Measurements from ENCODE around the gene FUCA2.
"Not testable (repeated sequence)": the region's sequence is repeated elsewhere in the genome, so short reads cannot be mapped to it uniquely, and the experiment has no call there.

The FUCA2 gene

DNA sequence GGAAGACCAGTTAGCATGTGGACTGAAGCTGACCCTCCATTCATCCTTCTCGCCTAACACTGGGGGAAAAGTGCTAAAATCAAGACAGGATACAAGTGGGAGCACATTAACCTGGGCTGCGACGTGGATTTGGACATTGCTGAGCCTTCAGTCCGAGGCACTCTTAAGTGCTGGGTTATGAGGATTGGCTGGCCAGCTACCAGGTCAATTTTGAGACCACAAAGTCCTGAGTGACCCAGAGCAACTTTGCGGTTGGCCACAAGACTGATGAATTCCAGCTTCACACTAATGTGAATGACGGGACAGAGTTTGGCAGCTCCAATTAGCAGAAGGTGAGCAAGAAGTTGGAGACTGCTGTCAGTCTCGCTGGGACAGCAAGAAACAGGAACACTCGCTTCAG, 20.7 kb downstream of the FUCA2 start:
- DNase-seq, result no peak

DNA sequence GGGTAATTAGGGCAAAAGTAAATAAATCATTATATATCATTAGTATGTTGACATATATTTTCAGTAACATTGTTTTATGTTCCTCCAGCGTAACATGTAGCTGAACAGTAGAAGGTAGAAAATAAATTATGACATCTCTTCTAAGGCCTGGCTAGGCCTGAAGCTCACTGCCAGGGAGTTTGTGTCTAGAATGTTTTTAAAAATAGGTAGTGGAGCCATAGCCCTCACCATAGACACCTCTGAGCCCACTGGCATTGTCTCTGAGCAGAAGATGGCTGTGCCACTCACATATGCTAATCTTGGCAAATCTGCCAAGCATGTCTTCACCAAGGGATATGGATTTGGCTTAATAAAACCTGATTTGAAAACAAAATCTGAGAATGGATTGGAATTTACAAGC, 21.3 kb downstream of the FUCA2 start:
- no peak for DNase-seq

DNA sequence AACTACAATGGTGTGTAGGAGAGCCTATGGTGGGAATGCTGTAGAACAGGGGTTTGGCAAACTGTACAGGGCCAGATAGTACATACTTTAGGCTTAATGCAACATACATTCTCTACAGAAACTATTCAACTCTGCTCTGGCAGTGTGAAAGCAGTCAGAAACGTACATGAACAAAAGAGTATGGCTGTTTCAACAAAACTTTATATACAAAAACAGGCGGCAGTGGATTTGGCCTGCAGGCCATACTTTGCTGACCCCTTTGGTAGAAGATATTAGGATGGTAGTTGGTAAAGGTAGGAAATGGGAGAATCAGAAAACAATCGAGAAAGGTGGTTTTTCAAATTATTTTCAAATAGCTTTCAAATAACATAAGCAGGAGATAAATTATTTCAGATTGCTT, 24.8 kb downstream of the FUCA2 start:
- DNase-seq, result no peak

DNA sequence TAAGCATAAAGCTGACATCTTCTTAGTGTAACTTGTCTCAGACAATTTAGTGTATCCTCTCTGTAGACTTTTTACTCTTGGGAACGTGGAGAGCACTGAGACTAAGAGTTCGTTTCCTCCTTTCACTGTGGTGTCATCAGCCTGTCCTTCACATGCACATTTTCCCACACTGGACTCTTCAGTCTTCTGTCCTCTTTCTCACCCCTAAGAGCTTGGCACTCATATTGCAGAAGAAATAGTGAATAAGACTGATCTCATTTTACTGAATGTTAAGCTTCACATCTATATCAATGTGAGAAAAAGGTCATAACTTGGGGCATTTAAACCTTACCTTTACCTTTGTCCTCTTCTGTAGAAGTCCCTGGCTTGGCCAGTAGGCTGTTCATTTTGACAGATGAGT, 25.6 kb downstream of the FUCA2 start:
- no peak for DNase-seq

DNA sequence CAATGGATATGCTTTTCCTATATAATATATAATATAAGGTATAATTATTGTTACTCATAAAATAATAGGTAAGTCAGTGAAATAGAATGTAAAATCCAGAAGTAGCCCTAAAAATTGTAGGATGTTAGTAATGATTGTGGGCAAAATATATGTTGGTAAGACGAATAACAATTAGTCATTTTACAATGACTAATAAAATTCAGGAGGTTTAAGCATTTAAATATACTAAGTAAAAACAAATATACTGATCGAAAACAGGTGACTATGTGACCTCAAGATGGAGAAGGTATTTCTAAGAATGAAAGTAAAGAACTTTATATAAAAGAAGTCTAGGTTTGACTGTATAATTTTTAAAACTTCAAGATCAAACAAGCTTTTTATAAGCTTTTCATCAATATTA, 28.9 kb downstream of the FUCA2 start:
- no peak for DNase-seq

DNA sequence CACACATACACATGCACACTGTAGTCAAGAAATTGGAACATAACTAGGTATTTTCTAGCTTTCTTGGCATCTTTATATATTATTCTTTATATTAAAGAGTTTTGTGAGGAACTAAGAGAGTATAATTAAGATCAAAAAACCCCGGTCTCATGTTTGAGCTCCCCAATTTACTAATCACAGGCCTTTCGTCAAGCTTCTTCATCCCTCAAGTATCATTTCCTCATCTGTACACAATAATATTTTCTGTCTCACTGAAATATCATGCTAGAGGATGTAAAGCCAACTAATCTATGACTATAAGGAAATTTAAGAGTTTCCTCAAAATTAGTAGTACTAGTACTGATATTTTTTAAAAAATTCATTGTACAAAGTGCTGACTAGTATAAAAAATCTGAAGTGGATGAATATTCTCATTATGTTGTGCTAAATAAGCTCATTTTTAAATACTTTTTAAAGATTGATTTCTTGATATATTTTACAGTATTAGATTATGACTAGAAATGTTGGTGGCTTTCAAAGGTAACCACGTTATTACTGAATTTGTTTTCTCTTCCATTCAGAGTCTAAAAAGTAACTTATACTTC, 32.9 kb downstream of the FUCA2 start:
- DNase-seq, result no peak

DNA sequence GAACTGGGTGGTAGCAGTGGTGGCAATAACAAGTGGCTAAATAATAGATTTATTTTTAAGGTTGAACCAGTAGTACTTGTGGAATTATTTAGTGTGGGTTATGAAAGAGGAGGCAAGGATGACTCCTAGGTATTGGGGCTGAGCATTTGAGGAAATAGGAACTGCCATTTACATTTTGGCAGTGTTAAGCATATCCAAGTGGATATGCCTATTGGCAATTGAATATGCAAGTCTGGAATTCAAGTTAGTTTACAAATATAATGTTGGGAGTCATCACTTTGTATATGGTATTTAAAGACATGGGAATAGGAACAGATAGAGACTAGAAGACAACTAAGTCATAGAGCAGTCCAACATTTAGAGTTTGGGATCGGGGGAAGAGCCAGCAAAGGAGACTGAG, 35.0 kb downstream of the FUCA2 start:
- DNase-seq, result no peak

DNA sequence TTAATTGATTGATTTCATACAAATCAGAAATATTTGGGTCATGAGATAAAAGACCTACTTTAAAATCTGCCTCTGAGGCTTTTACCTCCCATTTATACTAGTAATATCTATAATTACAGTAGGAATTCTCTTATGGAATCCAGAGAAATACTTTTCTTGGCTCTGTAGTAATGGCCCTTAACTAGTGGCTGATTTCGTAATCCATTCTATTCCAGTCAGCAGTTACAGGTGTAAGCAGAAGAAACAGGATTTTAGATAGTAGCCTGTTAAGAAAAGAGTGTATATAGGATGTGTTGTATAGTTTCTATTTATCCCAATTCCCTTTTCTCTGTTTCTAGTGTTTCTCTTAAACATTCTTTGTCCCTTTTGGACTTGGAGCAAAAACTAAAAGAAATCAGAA, 39.7 kb downstream of the FUCA2 start:
- no peak for DNase-seq

DNA sequence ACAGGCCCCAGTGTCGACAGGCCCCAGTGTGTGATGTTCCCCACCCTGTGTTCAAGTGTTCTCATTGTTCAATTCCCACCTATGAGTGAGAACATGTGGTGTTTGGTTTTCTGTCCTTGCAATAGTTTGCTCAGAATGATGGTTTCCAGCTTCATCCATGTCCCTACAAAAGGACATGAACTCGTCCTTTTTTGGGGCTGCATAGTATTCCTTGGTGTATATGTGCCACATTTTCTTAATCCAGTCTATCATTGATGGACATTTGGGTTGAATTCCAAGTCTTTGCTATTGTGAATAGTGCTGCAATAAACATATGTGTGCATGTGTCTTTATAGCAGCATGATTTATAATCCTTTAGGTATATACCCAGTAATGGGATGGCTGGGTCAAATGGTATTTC, 42.7 kb downstream of the FUCA2 start:
- DNase-seq, result not testable (repeated sequence)

DNA sequence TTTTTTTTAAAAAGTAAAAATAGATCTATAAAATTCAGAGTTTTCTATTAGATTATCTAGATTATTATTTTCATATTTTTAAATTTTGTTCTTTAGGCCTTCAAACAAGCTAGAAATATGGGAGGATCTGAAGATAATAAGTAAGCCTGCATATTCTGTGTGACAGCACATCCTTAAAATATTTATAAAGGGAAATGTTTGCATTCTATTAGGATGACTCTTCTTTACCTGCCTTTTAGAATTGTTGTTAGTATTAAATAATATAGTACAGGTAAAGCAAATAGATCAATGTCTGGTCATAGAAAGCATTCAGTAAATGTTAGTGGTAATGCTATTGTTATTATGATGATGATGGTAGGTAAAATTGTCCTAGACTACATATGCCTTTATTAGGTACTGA, 43.5 kb downstream of the FUCA2 start:
- no peak for DNase-seq

DNA sequence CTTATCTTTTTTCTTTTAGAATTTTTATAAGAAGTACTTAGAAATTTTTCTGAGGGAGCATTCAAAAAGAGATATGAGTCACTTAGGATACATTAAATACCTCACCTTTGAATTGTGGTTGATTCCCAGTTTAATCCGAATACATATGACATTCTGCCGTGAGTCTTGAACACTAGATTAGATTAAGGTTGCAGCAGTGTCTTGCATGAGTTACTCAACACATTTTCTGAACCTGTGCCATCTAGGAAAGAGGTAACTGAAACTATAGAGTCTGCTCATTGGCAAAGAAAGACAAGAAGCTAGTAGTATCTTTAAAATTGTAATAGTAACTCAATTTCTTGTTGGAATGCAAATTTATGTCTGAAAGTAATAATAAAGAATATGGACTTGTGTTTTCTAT, 46.0 kb downstream of the FUCA2 start:
- no peak for DNase-seq

DNA sequence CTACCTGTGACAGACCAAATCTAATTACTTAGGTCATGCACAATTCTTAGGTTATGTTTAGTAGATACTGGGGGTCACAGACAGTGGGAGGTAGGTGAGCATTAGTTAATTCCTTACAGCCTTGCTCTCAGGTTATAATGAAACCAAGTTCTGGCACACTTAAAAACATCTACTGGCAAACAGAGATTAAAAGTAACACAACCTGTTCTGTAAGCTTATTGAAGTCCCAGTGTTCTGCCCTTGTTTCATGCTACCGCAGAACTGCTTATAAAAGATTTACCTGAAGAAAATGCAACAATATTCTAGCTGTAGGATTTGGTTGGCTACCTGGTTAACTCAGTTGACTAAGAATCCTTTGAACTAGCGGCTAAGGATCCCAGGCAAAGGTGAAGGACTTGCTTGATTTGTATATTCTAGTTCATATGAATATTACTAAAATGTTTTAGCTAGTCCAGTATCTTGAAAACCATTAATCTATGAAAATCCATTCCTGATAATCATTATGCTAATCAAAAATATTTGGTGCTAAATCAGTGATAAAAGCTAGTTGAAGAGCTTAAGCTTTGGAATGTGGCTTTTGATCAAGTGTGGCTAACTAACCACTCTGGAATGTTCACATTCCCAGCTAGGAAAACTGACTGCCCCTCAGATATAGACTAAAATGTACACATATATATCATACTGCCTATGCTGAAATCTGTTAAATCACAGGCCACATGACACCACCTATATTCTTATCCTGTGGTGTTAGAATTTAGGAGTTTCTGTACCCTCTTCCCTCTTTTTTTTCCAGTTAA, 53.8 kb downstream of the FUCA2 start:
- no peak for DNase-seq

DNA sequence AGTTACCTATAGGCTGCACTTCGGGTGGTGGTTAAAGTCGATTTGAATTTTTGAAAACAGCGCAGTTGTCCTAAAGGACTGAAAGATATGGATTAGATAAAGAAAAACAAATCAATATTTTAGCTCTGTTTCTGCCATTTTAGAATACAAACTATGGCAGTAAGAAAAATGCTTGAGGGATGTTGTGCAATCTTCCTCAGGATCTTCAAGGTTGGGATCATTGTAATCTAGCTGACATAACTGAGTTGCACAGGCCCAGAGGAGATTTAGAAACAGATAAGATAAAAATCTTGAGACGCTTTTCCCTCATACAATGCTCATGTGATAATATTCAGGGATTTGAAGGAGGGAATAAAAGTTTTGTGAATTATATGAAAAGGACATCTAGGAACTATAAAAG, 60.0 kb downstream of the FUCA2 start:
- no peak for DNase-seq

DNA sequence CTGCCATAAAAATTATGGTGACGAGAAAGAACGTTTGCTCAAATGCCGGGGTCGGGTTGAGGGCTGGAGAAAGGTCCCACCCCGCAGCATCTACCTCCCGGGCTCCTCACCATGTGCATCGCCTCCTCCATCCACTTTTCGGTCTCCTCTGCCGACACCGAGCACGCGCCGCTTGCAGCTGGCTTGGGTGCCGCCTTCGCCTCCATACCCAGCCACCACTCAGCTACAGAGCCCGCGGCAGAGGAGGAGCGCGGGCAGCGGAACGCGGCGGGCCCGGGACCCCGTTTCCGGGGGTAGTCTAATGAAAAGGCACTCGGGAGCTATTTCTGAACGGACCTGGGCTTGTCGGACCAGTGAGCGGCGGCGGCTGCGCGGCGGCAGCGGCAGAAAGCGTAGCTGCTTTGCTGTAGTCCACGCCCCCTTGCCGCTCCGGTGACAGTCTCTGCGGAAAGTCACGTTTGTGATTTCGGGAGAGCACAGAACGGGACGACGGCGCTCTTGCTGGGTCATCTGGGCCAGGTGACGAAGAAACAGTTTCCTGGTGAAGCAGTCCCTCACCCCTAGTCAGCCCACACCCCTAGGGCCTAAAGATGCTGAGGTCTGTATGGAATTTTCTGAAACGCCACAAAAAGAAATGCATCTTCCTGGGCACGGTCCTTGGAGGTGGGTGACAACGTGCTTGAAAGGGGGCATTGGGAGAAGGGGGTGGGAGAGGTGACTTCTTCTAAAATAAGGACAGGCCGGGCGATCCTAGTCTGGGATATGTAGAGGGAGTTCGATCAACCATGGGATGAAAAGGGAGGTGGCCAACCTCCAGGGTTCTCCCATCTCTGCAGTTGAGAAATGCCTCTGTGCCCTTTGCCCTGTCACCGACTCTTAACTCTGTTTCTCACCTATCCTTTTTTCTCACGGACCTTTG, 60.8 kb downstream of the FUCA2 start, which contains the start of the genes ADAT2 and PEX3:
ADAT2 (minus strand) TSS at position 243 of the 919 bp plus-strand sequence; CDS start at position 206, 37 bp downstream.
PEX3 (plus strand) TSS at position 353 of the 919 bp plus-strand sequence; CDS start at position 591, 238 bp downstream.
- peak; percentile 96 for DNase-seq

DNA sequence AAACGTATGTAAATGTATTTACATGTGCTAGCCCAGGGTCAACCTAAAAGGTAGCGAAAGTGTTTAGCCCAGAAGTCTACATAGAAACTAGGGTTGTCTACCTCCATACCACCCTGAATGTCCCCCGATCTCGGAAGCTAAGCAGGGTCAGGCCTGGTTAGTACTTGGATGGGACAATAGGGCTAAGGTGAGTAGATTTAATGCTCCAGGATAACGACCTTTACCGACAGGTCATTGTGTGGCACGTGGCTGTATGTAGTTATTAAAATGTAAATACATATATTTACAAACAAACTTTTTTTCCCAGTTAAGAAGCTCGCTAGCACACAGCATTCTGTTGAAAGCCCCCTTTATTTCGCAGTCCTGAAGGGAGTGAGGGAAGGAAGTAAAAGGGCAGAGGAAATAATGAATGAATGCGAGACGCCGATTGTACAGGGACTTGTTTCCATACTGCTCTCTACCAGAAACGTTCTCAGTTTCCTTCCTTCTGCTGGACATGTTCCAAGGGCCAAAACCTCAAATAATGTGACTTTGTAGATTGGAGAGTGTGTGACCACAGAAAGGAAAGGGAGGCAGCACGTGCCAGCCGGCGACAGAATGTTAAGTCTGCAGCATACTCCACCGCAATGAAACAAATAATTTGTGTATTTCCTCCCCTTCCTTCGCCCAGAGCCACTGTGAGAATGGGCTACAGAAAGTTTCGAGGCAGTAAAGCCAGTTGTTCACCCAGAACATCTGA, 61.6 kb downstream of the FUCA2 start:
- no peak for DNase-seq

DNA sequence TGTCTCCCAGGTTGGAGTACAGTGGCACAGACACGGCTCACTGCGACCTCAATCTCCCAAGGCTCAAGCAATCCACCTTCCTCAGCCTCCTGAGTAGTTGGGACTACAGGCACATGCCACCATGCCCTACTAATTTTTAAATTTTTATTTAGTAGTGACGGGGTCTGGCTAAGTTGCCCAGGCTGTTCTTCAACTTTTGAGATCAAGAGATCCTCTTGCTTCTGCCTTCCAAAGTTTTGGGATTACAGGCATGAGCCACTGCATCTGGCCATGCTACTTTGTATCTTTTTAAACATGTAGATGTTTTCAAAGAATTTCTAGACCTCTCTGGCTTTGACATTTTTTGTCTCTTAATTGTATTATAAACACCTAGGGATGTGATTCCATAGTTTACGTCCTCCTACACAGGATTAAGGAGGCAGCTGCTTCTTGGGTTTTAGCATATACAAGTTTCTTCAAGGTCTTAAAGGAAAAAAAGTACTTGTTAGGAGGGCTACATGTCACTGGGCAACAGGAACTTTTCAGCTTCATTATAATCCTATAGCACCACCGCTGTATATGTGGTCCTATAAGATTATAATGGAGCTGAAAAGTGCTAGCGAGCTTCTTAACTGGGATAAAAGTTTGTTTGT, 62.3 kb downstream of the FUCA2 start:
- DNase-seq, result no peak

DNA sequence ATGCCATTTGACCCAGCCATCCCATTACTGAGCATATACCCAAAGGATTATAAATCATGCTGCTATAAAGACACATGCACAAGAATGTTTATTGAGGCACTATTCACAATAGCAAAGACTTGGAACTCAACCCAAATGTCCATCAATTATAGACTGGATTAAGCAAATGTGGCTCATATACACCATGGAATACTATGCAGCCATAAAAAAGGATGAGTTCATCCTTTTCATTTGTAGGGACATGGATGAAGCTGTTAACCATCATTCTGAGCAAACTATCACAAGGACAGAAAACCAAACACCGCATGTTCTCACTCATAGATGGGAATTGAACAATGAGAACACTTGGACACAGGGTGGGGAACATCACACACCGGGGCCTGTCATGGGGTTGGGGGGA, 63.7 kb downstream of the FUCA2 start:
- DNase-seq, result not testable (repeated sequence)

All from stimulated activated CD4-positive, alpha-beta T cell treated with anti-CD3 and anti-CD28 coated beads, Interleukin-1b, Interleukin-23, amount 100 ng/mL, for 48 hours (primary cell).